K562 (cell line): ENCODE data around the gene SPACA9.

ENCODE experiments used
- POLR2A ChIP-seq: fragments of 450-650 bp; conservative IDR thresholded peaks from 2 replicates; pipeline ENCODE4 v1.6.1; 2016
- TRIM24 ChIP-seq, 2 experiments: fragments of 450-650 bp; IDR thresholded peaks; 2 replicates each; pipeline ENCODE4 v1.6.1; 2016

- TF ChIP-seq TRIM24 (IDR thresholded peaks at IDR 0.05), result no peak
- TF ChIP-seq POLR2A, result no peak
Measured at GRCh38 chr9:132892400-132892799, 13.7 kb downstream of the SPACA9 start.
